ENCODE results near the gene RAB40C. TPM values are rescaled to one million over a fixed set of nuclear protein-coding genes. Genes with fewer than 3 reads are reported as not detected.

The RAB40C gene
- total RNA-seq, 1 donor from 2014 or later: 14.8 TPM

GRCh38 chr16:647173-647902 lies 57.5 kb downstream of the RAB40C start:
- DNase-seq: no peak

- DNase-seq: no peak
These were observed 58.4 kb downstream of the RAB40C start for GRCh38 chr16:648071-648780.

GRCh38 chr16:648781-649589 lies 59.1 kb downstream of the RAB40C start, which contains the start of gene WDR90:
Gene WDR90 (plus strand): TSS chr16:649365. CDS start chr16:649417, 52 bp downstream.
- DNase-seq: peak; percentile 85

GRCh38 chr16:649631-650030 lies 59.8 kb downstream of the RAB40C start:
- DNase-seq: no peak

- no peak for DNase-seq
These were observed 62.0 kb downstream of the RAB40C start for GRCh38 chr16:651844-652243.

GRCh38 chr16:652454-653305 lies 62.8 kb downstream of the RAB40C start:
- DNase-seq: no peak

- DNase-seq: no peak
These were observed 64.2 kb downstream of the RAB40C start for GRCh38 chr16:654034-654433.

- DNase-seq: no peak
These were observed 67.6 kb downstream of the RAB40C start for GRCh38 chr16:657487-657886.

GRCh38 chr16:658679-659571 lies 69.1 kb downstream of the RAB40C start:
- DNase-seq: no peak

- no peak for DNase-seq
These were observed 69.8 kb downstream of the RAB40C start for GRCh38 chr16:659618-660017.

- no peak for DNase-seq
These were observed 70.2 kb downstream of the RAB40C start for GRCh38 chr16:660132-660458.

- peak; percentile 47 for DNase-seq
These were observed 70.8 kb downstream of the RAB40C start for GRCh38 chr16:660459-661183.

- no peak for DNase-seq
These were observed 71.4 kb downstream of the RAB40C start for GRCh38 chr16:661184-661821.

GRCh38 chr16:662095-662494 lies 72.2 kb downstream of the RAB40C start:
- no peak for DNase-seq

- no peak for DNase-seq
These were observed 72.7 kb downstream of the RAB40C start for GRCh38 chr16:662597-662996.

GRCh38 chr16:666572-666971 lies 76.7 kb downstream of the RAB40C start:
- no peak for DNase-seq

- no peak for DNase-seq
These were observed 77.4 kb downstream of the RAB40C start for GRCh38 chr16:667113-667779.

- DNase-seq: peak; percentile 74
These were observed 78.1 kb downstream of the RAB40C start, which contains the start of gene RHOT2 for GRCh38 chr16:667780-668518. Gene RHOT2 (plus strand): TSS chr16:668132. CDS start chr16:668200, 68 bp downstream.

Measured in skin of body (tissue), 2 donors.